GM19240 (cell line): ENCODE data around the gene MTREX.

Source experiments
- DNase-seq: peaks from one replicate; pipeline ENCODE4 v3.0.0; 2011; ENCODE audit warnings: low spot score; ENCODE audit not compliant: insufficient read length

MTREX gene

DNA sequence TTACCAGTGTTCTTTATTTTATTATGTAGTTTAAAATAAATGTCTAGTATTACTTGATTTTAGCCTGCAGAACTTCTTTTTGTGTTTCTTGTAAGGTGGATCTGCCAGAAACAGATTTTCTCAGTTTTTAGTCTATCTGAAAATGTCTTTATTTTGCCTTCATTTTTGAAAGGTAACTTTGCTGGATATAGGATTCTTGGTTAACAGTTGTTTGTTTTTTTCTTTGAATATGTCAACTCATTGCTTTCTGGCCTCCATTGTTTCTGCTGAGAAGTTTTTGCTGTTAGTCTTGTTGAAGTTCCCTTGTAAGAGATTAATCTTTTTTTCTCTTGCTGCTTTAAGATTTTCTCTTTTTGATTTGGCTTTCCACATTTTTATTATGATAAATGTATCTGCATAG lies 75.5 kb downstream of the MTREX start:
- no peak for DNase-seq

DNA sequence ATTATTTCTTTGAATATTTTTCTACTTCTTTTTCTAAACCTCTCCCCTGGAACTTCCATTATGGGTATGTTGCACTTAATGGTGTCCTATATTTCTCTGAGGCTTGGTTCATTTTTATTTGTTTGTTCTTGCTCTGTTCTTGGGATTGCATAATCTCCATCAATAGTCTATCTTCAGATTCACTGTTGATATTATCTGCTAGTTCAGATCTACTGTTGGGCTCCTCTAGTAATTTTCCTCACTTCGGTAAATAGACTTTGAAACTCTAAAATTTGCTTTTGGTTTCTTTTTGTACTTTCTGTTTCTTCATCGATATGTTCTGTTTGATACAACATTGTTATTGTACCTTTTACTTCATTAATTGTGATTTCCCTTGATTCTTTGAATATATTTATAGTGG lies 76.3 kb downstream of the MTREX start:
- no peak for DNase-seq

DNA sequence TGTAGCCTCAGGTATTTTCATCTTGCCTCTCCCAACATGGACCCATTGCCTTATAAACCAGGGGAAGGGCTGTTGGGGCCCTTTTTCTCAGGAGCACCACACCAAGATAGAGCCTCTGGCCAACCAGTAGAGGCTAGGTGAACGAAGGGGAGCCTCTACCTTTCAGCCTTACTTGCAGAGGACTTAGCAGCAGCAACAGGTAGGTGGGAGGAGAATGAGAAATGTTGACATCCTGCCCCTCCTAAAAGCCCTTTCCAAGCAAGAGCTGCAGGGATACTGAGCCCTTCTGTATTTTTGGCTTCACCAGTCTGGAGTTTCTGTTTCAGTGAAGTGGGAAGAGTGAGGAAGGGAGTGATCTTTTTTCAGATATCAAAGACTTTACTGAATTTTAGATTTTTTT lies 77.4 kb downstream of the MTREX start:
- no peak for DNase-seq

DNA sequence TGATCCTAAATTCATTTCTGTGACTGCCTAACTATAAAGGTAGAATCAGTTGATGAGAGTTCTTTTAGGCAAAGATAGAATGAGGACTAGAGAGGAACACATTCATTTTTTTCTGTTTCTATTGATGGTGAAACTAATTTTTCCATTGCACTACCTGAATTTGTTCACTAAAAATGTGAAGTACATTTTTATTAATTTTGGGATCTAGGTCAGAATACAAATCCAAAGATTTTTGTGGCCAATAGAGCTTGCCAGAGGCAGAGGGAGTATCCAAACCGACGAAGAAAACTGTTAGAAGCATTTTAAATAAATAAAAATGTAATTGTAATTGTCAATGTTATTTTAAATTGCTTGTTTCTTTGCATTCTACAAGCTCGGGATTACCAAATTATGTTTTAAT lies 78.1 kb downstream of the MTREX start:
- no peak for DNase-seq

DNA sequence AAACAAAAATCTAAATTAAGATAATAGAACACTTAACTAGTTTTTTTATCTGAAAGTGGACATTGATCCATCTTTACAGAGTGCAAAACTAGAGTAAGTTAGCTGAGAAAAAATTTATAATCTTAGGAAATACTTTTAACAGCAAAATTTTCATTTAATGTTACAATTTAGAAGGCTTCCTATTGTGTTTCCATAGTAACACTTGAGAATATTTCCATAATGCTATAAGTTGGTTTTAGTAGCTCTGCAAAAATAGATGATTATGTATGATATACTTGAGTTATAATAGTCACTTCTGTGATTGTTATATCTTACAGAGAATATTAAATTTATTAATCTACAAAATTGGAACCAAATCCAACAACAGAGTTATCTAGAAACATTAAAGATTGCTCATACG lies 78.6 kb downstream of the MTREX start:
- no peak for DNase-seq

DNA sequence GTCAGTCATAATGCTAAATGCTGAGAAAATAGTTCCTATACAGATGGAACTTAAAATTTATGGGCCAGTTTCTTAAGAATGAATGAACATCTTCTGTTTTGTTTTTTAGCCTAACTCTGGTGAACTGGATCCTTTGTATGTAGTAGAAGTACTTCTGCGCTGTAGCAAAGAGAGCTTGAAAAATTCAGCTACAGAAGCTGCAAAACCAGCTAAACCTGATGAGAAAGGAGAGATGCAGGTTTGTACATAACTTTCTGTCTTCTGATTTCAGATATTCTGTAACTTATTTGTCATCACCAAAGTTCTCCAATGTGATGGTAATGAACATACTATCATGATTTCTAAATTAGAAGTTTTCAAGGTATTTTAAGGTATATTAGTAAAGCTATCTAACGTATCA lies 80.1 kb downstream of the MTREX start:
- DNase-seq, result no peak

DNA sequence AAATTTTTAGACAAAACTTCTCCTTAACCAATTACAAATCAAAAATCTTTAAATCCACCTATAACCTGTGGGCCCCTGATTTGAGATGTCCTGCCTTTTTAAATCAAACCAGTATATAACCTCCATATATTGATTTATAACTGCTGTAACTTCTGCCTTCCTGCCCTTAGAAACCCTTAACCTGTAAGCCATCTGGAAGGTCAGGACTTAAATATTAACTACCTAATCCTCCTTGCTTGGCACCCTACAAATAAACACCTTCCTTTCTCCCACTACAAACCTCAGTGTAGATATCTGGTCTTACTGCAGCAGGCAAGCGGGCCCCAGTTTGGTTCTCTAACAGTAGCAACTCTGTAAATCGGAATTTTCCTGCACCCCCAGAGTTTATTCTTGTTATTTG lies 83.9 kb downstream of the MTREX start:
- DNase-seq, result no peak

DNA sequence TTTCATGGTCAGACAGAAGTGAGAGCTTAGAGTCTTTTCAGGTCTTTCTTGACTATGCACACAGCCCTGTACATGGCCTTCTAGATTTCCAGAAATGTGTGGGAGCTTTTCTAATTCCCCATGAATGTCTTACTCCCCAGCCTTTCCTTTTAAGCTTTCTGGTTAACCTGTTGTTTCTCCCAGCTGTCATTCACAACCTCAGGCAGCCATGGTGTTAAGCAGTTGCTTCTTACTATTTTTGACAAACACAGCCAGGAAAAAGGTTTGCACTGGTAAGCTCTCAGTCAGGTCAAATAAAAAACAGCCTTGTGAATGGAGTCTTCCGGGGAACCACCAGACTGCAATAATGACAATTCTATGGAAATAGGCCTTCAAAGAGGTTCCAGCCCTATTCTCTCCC lies 84.9 kb downstream of the MTREX start:
- DNase-seq, result no peak

DNA sequence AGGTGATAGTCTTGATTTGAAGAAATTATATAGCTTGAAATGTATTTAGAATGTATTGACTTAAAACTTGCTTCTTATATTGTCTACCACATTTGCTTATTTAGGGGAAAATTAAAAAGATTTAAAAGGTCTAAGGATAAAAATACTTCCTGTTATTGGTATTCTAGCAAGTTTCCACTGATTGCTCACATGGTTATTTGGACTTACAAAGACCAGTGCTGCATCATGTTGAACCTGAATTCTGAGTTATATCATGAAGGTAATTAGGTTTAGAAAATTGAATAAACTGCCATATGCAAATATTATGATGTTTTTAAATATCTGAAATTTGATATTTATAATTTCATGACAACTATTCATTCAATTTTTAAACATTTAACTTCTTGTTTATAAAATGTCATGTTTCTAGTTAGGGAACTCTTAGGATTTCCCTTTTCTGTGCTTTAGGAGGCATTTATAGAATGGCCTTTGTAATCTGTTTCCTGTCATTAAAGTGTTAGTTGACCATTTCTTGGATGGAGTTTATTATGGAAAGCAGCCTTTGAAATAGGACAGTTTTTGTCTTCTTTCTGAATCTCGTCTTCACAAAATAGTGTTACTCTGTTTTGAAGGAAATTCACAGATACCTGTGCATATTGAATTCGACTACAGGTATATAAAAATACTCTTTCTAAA lies 85.8 kb downstream of the MTREX start:
- no peak for DNase-seq

DNA sequence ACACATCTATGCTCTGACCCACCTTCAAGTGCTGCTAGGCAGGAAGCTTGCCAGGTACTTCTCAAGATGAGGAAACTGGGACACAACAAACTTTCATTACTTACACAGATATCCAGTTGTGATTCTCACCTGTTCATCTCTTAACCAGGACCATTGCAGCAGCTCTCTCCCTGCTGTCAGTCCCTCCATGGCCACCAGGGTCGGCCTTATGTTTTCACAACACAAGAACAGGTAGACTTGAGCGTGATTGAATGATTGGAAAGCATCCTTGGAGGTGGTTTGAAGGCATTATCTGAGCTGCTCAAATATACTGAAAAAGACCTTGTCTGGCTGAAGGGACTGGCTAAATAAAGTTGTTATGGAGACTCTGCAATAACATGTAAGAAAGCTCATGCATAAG lies 94.4 kb downstream of the MTREX start:
- no peak for DNase-seq

DNA sequence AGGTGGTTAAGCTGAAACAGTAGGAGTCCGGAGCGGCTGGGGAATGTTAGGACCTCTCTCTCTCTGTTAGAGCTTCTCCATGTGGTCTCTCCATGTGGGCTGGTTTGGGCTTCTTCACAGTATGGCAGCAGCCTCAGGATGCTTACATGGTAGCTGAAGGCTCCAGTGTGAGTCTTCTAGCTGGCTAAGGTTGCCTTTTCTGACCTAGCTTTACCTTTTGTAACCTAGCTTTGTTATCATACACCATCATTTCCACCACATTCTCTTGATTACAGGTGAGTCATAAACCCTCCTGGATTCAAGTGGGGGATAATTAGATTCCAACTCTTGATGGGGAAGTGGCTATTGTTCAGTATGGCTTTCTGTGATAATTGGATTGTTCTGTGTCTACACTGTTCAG lies 98.5 kb downstream of the MTREX start:
- no peak for DNase-seq

DNA sequence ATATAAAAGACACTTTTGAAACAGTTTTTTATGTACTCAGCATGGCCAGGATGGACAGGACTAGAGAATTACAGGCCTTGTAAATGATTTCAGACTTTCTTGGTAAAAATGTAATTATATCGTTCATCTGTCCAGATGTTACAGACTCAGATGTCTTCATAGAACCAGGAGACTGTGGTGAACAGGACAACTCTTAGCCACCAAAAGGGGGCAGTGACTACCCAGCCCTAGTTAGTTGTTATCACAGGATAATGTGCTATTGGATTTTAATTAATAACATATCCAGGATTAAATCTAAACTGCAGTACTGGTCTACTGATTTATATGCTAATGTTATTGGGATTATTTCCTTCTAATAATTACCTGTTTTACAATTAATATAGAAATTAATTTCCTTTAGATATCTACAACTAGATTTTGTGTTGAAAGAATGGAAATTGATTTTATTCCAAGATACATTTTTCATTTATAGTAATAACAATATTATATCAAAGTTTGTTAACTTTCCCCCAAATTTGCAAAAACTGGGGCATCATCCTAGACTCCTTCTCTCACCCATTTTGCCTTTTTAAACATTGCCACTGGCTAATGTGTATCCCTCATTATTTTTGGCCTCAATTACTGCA lies 99.4 kb downstream of the MTREX start:
- DNase-seq, result no peak

DNA sequence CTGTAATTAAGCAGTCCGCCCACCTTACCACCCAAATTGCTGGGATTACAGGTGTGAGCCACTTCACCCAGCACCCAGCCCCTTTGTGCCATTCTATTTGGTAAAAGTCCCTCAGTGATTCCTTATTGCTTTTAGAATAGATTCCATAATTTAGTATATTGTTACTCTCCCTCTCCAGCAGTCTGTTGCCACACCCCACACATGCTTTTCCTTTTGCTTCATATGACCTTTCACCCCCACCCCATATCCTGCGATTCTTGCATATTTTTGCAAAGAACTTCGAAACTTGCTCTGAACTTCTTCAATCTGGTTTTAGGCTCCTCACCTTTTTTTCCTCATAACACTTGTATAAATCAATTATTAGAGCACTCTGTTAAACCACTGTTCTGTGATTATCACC lies 100.2 kb downstream of the MTREX start:
- DNase-seq, result no peak

DNA sequence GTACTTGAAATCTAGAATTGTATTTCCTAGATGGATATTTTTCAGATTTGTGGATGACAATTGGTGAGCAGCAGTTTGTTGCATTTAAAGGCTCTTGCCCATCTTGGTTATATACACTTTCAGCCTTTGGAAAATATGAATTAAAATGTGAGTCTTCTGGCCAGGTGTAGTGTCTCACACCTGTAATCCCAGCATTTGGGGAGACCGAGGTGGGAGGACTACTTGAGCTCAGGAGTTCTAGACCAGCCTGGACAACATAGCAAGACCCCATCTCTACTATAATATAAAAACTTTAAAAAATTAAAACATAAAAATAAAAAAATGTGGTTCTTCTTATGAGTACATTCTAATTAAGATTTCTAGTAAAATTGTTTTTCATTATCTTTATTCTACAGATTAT lies 102.0 kb downstream of the MTREX start:
- no peak for DNase-seq

DNA sequence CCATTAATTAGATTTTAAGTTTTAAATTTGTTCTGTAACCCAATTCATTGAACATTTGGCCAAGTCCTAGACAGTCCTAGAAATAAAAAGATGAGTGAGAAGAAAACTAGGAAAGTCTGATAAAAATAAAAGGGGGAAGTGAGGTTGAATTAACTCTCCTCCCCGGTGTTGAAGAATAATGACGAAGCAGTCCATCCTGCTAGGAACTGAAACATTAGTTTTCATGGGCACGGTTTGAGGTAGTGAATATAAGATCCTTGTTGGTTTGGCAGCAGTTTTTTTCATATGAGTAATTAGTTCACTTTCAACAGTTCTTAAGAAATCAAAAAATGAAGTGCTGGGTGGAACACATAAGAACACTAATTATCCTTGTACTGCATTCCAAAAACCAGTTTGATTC lies 103.1 kb downstream of the MTREX start:
- no peak for DNase-seq

DNA sequence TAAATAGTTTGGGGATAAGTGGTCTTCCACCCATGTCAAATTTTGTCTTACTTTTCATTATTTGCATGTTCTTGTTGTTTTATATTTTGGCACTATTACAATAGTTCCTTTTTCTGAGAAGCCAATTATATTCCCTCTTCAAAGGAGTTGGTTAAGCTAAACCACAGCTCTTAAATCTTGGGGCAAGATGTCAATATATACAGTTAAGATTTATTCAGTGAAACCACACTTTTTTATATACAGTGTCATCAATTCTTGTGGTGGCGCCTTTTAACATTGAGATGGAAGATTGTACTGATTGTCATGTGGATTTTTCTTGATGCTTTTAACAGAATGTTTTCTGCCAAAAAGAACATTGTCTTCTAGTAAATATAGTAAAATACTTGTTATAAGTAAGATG lies 104.1 kb downstream of the MTREX start:
- DNase-seq, result no peak

DNA sequence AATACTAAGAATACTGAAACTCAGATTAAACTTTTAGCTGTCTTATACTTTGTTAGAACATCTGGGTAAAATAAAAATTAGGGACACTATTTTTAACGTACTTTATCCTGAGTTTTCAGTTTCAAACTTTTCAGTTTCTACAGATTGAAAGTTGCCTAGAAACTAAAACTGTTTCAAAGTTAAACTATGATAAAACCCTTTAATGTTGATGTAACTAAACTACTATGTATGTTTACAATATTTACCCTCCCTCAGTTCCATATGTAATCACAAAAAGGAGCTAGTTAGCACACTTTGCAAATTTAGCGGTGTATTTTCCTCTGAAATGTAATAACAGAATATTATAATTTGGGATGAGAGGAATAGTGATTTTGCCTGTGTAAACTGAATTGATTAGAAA lies 105.9 kb downstream of the MTREX start:
- DNase-seq, result no peak

DNA sequence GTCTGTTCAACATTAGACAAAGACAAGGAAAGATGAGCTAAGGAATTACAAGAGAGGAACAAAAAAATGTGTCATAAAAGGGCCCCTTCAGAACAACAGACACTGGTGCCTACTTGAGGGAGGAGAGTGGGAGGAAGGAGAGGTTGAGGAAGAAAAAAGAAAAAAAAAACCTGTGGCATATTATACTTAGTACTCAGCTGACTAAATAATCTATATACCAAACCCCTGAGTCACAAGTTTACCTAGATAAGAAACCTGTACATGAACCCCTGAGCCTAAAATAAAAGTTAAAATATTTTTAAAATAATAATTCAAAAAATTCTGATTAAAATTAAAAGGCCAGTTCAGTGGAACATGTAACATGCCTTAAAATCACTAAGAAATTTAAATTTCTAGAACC lies 107.3 kb downstream of the MTREX start:
- DNase-seq, result no peak

DNA sequence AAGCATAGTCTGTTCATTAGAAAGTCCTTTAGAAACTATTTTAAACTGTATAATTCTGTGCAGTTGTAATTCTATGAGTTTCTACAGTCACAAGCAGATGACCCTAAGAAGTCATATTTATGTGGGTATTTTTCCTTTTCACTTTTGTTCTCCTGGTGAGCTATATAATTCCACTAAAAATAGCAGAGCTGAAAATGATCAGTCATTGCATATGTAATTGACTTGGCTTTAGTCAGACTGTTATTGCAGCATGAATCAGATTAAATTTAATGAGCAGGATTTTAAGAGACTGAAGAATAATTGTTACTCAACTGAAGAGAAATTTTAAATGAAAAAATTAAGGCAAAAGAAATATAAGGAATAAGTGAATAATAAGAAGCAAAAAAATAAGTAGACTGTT lies 108.5 kb downstream of the MTREX start:
- DNase-seq, result no peak

DNA sequence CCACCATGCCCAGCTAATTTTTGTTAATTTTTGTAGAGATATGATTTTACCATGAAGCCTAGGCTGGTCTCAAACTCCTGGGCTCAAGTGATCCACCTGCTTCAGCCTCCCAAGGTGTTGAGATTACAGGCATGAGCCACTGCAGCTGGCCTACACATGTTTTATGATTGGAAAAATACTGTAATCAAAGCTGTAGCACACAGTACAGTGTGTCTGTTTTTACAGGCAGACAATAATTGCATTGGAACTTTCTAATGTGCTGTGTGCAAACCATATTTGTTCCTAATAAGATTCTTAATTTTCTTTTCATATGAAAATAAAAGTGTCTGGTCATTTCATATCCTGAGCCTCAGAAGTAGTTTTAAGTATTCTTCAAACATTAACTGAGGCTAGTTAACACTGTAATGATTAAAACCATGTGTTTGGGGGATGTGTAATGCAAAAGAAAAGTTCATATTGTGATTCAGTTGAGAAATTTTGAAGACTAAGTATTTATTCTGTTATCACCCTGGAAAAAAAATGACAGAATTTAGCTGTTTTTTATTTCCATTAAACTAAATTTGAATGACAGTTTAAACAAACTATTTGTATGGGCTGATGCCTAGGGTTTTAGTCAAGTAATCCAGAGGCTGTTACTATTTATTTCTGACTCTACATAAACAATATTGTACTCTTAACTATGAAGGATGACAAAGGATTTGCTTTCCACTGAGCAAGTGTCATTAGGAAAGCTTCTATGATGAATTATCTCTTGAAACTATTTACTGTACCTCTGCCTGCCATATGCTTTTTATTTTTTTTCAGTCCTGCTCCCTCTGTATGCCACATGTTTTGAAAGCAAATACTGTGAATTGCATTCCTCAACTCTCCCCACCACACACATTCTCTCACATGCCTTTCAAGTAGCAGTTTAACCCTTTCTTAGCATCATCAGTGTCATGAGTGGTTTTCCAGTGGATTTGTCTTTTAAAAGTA lies 111.5 kb downstream of the MTREX start:
- no peak for DNase-seq

DNA sequence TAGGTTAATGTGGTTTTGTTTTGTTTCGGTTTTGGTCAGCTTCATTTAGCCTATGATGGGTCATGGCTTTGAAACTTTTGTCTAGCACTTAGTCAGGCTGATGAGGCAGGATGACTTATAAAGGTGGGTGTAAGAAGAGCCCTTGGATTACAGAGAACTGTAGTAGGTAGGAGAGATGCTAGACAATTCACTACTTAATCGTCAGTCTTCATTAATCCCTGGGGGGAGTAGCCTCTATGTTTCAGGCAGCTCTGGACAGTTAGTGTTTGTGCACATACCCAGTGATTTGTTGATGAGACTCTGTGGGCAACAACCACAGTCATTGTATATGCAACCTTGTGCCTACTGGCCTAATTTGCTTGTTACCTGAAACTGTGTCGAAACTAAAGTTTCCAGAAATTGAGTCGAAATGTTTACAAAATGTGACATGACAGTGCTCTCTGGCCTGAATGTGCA lies 113.3 kb downstream of the MTREX start:
- peak; percentile 24 for DNase-seq

DNA sequence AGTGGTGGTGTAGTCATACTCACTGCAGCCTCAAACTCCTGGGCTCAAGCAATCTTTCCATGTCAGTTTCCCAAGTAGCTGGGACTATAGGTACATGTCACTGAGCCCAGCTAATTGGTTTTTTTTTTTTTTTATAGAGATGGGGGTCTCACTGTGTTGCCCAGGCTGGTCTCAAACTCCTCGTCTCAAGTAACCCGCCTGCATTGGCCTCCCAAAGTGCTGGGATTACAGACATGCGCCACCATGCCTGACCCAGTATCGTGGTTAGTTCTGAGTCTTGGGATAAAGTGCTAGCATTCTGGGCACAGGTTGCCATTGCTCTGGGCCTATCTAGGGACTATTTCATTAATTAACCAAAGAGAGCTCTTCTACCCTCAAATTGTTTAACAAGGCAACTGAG lies 118.7 kb downstream of the MTREX start:
- no peak for DNase-seq
